HG02588 (cell line): ENCODE results near the gene ETV1.

Experiments
- ATAC-seq: cut with Tn5 transposase; IDR thresholded peaks from one replicate; pipeline ENCODE4 v1.9.1; 2021; ENCODE audit warnings: mild to moderate bottlenecking, moderate library complexity; ENCODE audit not compliant: unreplicated experiment

ETV1 gene

GRCh38 chr7:13989126-13989948 lies at the start of gene ETV1:
TSS of gene ETV1 (minus strand) at chr7:13989666. CDS start at chr7:13989052, 614 bp downstream.
- no peak for ATAC-seq

DNA sequence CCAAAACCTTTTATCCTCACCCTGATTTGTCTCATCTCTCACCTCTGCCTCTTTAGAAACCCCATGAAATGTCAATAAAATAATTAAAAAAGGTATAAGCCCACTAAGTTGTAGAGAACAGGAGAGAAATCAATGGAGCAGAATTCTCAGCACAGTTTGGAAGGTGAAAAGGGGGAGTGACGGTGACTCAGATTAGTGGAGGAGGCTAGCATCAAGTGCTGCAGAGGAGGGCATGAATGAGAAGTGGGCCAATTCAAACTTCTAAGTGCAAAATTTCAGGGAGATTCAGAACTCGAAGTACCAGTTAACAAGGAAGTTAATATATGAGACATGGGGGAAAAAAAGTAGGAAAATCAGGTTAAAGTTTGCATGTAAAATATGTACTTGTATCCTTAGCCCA lies 34.9 kb upstream of the ETV1 start:
- no peak for ATAC-seq

DNA sequence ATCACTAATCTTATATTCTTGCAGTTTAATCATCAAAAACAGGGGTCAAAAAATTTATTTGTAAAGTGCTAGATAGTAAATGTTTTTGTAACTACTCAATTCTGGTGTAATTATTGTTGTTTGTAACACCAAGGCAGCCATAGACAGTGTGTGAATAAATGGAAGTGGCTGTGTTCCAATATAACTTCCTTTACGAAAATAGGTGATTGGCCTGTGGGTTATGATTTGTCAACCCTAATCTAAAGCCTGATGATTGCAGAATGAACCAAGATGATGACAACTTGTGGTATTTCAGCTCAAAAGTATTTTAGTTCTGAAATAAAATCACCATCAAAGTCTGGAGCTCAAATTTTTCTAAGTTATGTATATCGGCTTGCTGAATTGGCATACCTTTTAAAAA lies 34.4 kb upstream of the ETV1 start:
- ATAC-seq: no peak

DNA sequence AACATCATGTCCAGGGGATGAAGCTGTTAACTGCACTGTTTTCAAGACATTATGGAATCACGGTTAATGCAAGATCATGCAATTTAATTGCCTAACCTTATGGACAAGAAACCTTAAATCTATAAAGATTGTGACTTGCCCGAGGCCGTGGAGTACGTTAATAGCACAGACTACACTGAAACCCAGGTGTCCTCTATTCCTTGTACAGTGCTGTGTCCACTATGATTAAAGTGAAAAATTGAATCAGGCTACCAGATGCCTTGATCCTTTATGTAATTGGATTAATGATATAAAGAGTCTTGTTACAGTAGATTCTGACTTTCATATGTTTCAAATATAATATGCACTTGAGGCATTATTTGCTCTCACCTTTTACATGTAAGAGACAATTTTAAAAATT lies 33.9 kb upstream of the ETV1 start:
- no peak for ATAC-seq

- no peak for ATAC-seq
These were observed 31.6 kb upstream of the ETV1 start for GRCh38 chr7:14021069-14021468.

- ATAC-seq: no peak
These were observed 31.0 kb upstream of the ETV1 start for GRCh38 chr7:14020339-14020900.

GRCh38 chr7:14018751-14019150 lies 29.3 kb upstream of the ETV1 start:
- no peak for ATAC-seq

- ATAC-seq: no peak
These were observed 27.5 kb upstream of the ETV1 start for GRCh38 chr7:14016950-14017349.

GRCh38 chr7:14013898-14014297 lies 24.4 kb upstream of the ETV1 start:
- no peak for ATAC-seq

GRCh38 chr7:14009453-14010418 lies 20.3 kb upstream of the ETV1 start:
- no peak for ATAC-seq

DNA sequence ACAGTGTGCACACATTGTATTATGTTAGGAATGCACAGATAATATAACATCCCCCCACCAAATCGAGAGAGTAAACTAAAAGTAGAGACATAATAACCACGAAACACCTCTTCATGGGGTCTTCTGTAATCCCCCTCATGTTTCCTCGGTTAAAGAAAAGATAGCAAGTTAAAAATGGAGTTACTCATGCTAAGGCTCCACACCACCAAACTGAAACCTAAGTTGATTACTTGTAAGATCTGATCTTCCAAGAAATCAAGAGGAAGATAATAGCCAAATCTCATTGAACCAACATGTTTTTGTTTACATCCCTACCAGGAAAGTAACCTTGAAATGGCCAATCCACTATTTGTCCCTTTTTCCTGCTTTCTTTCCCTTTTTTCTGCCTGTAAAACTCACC lies 11.7 kb upstream of the ETV1 start:
- no peak for ATAC-seq

DNA sequence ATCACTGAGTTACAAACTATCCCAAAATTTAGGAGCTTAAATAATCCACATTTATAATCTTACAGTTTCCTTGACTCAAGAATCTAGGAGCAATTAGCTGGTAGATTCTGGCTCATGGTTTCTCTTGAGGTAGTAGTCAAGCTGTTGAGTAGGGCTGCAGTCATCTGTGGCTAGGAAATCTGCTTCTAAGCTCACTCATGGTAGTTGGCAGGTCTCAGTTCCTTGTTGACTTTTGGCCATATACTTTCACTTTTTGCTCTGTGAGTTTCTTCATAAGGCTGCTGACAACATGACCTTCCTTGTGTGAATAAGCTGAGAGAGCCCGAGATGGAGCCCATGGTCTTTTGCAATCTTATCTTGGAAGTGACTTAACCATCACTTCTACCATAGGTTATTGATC lies 10.8 kb upstream of the ETV1 start:
- ATAC-seq: no peak

GRCh38 chr7:13998866-13999265 lies 9.4 kb upstream of the ETV1 start:
- ATAC-seq: no peak

DNA sequence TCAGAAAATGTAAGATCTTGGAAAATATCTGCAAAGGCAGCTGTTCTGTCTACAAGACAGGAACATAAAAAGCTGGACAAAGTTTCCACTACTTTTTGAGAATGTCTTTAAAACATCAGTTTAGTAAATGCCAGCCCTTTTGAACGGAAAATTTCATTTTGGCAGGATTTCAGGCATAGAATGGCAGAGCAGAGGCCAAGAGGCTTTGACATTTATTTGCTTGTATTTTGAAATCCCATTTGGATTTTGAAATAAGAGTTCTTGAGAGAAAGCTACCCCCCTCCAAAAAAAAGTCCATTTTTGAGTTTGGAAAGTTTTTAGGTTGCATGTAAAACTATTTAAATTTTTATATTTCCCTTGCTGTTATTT lies 3.1 kb upstream of the ETV1 start:
- ATAC-seq: no peak

GRCh38 chr7:13991791-13992595 lies 2.5 kb upstream of the ETV1 start:
- no peak for ATAC-seq

GRCh38 chr7:13990984-13991790 lies 1.7 kb upstream of the ETV1 start:
- ATAC-seq: peak; percentile 78

DNA sequence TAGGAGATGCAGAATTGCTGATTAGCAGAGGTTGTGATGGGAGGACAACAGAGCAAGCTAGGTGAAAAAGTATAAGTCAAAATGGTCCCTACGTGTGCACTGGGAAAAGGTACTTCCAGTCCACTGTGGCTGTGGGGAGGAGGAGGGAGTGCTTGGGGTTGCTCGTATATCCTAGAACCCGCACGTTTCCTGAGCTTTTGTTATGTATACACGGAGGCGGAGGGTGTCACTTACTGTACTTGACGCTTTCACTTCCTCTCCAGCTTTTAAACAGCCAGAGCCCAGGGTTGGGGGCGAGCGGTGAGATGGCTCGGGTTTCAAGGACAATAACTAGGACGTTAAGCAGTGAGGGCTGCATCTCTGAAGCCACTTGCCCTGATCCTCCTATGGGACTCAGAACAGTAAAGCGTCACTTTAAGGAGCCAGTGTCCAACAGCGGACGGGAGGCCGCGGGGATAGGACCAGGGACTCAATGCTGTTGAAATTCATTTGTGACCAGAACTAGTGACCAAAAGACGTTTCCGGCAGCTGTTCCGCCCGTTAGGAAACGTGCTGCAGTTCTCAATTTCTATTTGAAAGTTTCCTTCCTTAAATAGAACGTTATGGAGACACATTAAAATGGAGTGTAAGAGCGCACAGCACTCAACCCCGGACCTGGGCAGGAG lies 985 bp upstream of the ETV1 start:
- ATAC-seq: no peak

DNA sequence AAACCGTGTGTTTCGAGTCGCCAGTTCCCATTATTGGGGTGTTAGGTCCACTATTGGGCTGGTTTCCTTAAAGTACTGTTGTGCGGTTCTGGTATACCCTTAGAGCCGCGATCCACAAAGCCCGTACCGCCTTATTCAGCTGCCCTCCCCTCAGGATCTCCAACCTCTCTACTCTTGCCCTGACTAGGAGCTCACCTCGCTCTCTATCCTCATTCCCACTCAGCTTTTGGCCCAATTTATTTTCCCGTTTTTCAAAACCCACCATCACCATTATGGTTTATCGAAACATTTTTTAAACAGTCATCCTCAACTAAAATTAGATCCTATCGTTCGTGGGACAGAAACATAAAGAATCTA lies 461 bp upstream of the ETV1 start:
- no peak for ATAC-seq

- ATAC-seq: no peak
These were observed 738 bp downstream of the ETV1 start for GRCh38 chr7:13988731-13989125.

DNA sequence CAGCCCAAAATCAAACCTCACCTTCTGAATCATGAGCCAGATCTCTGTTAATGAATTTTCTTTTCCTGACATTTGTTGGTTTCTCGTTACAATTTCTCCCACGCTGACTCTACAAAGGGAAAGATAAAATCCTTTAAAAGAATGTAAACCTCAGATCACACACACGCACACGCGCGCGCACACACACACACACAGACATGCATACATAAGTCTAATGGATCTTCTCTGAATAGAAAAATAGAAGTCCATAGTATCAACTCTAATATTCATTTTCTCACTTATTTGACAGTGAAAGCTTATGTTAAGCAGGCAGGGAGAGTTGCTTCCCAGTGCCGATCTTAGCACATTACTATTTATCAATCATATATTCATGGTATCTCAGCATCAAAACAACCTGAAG lies 1.4 kb downstream of the ETV1 start:
- ATAC-seq: no peak
